CD4-positive, alpha-beta T cell treated with Interleukin-17A for 1 hour (primary cell): ENCODE measurements around the gene STARD5.
A peak's percentile ranks its signal among the peaks of the same experiment; 100 is the strongest.

Experiments used
- DNase-seq: peaks from one replicate; pipeline ENCODE4 v3.0.0-alpha.2; 2020

Gene STARD5

GRCh38 chr15:81310480-81310879 is 13.5 kb downstream of the STARD5 start:
- DNase-seq, result no peak

DNA sequence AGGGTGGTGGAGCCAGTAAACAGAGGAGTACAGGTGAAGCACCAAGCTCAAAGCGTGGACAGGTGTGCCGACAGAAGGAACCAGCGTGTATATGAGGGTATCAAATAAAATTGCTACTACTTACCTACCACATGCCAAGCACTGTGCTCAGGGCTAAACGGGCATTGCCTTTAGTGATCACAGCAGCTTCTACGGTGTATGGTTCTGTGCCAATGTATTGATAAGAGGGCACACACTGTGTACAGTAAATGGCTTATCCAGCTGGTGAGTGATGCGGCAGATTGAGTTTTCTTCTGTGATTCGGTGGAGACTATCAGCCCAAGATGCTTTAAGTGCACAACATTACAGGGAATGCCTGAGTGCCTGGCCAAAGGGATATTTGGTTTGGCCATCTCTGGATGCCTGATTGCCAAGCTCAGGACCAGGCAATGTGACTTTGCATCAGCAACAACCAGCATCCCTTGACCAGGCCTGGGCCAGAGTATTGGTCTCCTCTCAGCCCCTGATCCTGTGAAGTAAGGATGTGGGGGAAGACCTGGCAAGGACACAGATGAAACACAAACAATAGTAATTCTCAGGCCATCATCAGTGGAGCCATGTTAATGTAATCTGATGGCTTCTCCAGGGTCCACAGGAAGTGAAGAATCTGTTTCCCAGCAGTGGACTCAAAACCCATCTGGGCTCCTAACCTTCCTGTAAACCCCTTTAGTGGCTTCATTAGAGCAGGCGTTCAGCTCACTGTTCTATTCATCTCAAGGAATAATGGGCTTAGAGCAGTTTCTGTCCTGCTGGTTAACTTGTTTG is 14.1 kb downstream of the STARD5 start:
- no peak for DNase-seq

DNA sequence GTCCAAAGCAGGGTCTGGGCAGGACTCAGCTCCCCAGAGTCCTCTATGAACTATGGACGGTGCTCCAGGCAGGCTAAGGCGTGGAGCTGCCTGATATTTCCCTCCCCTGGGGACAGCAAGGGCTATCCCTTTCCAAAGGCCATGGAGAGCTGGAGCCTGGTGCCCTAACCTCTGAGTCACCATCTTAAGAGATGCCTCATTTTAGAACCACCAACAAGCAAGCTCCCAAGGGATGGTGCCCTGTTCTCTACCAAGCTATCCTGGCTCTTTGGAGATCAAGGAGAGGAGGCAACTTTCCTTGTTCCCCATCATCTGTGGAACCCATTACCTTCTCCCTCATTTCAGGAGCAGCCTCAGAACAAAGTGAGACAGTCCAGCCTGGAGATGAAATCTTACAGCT is 15.7 kb downstream of the STARD5 start:
- no peak for DNase-seq

DNA sequence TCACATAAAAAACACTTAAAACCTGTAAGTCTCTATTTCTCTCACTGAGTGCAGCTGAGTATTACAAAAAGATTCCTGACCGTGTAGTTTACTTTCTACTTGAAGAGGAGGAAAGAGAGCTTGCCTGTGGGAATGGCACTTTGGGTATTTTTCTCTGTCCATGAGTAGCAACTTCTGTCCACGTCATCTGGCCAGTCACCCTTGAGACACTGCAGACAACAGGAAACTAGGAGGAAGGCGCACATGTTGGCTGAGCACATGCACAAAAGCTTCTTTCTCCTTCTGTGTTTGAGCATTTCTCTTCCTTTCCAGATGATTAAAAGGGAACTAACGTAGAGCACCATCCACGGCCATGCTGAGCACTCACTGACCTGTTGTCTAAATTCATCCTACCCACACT is 19.7 kb downstream of the STARD5 start:
- DNase-seq, result no peak

DNA sequence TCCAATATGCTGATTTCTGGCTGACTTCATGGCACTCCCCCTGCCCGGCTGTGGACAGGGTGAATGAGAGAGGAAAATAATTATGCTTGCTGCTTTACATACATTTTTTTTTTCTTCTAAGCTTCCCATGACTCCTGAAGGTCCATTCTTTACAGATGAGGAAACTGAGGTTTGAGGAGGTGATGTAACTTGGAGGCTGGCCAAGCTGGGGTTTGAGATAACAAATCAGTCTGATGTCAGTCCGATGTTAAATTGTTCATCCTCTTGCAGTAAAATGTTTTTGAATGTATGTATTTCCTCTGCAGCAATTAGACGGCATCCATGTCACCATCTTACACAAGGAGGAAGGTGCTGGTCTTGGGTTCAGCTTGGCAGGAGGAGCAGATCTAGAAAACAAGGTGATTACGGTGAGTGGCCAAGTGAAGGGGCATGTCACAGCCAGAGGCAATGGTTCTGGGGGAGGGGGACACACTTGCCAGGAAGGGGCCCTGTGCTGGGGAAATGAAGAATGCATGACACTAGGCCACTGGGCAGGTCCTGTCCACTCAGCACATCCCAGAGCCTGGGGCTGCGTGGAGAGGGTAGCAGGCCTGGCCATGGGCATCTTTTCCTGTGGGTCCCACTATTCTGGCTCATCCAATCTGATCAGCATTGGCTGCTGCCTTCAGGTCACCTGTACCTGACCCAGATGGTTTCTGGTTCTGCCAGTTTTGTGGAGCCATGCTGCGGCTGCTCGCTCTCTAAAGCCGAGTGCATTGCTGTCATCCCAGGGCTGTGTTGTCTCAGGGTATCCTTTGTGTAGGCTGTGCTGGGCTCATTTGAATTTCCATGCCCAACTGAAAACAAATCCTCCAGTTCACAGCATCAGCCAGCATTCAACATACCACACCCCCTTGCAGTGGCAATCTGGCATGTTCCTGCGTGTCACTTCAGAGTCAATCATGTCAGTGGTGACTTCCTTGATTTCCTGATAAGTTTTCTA is 20.4 kb downstream of the STARD5 start:
- peak; percentile 39 for DNase-seq

GRCh38 chr15:81302701-81303109 is 21.2 kb downstream of the STARD5 start:
- DNase-seq, result peak; percentile 38

- DNase-seq, result peak; percentile 38
These were observed 22.0 kb downstream of the STARD5 start for GRCh38 chr15:81301815-81302399.

- no peak for DNase-seq
These were observed 22.6 kb downstream of the STARD5 start for GRCh38 chr15:81301385-81301784.

GRCh38 chr15:81299630-81300273 is 24.2 kb downstream of the STARD5 start:
- DNase-seq, result no peak

DNA sequence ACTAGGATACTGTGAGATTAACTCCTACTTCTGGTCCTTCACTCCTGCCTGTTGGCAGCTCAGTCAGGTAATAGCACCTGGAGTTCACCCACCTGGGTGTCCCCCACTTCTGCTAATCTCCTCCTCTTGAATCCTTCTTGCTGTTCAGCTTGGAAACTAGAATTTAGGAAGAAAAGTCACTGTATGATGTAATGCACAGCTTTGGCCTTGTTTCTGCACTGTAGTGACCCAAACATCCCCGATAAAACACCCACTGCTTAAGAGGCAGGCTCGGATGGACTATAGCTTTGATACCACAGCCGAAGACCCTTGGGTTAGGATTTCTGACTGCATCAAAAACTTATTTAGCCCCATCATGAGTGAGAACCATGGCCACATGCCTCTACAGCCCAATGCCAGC is 24.8 kb downstream of the STARD5 start:
- no peak for DNase-seq

- no peak for DNase-seq
These were observed 25.3 kb downstream of the STARD5 start for GRCh38 chr15:81298611-81299010.

- DNase-seq, result no peak
These were observed 26.1 kb downstream of the STARD5 start for GRCh38 chr15:81297603-81298575.

DNA sequence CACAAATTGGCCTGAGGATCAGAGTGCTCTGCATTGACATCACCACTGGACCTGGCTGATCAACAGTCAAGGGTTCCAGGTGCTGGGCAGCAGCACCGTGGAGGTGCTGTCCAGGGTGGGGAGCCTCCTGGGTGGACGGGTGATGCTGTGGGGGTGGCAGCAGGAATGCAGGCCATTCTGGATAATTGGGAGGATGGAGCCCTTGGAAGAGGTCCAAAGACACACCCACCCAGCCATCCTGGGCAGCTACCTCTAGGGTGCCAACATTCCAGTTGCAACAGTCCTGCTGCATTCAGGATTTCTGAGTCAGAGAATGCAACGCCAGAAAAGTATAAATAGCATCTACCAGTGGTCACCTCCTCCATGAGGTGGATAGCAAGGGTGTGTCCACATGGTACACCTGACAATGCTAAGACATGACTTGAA is 26.8 kb downstream of the STARD5 start:
- no peak for DNase-seq

- DNase-seq, result peak; percentile 84
These were observed 27.3 kb downstream of the STARD5 start for GRCh38 chr15:81296673-81297072.

DNA sequence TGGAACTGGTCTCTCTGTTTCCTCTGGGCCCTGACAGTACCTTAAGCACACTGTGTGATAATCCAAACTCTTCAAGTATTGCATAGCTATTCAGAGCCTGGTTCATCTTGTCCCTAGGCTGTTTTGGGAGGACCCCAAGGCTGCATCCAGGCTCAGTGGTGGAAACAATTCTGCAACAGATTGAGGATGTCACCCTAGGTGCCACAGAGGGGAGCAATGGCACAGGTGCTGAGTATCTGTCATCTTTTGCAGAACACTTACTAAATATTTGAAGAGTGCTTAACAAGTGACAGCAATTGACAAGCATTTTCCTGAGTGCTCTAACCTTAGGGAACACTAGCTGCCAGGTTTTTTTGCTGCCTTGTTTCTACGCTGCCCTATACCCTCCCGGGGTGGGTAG is 27.8 kb downstream of the STARD5 start:
- DNase-seq, result no peak

DNA sequence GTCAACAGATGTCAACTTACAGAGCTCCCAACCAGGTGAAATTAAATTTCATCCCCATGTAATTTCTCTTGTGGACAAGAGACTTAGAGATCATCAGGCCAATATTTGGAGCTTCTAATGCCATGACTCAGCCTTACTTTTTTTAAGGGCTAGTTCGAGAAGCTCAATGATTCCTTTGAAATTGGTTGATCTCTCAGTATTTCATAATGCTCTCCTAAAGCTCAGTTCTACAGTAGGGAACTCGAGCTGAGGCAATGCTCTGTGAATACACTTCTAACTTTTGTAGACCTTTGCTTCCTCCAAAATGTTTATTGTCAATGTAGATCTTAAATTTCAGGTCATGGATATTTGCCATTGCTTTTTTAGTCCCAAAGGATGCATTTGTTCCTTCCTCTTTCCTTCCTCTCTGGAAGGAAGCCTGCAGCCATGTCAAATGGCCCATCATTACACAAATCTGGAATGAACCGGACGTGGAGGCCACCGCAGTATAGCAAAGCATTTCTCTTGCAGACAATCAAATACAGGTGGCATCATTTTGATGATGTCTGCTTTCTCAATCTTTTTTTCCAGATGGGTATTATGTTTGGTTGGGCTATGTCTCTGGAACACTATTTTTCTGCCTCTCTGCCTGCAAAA is 28.3 kb downstream of the STARD5 start:
- no peak for DNase-seq

GRCh38 chr15:81294516-81294880 is 29.4 kb downstream of the STARD5 start:
- peak; percentile 35 for DNase-seq

DNA sequence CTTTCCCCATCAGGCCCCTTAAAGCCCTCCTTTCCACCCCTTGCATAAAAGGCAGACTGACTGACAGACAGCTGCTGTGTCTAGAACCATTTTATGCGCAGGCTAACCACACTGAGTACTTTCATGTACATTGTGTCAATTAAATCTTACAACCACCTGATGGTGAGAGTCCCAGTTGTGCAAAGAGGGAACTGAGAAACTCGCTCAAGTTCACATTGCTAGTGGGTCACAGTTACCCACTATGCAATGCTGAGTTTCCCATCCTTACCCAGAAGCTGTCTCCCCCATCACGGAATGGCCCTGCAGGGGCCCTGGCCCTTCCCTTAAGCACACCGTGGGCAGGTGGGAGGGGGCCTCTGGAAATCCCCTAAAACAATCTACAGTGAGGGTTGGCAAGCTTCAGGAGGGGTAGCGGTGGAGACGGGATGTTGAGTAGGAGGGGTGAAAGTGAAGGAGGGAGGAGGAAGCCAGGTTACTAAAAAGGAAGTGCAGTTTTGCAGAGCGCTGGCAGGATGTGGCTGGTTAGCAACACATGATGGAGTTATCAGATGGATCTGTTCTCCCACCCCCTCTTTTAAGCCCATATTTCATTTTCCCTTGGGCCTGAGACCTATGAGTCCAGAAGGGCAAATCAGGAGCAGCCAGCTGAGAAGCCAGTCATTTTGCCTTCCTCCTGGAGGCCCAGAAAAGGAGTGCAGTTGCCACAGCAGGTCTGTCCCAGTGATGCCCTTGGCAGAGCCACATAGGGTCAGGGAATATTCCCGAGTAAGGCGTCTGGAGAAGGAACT is 30.0 kb downstream of the STARD5 start:
- DNase-seq, result peak; percentile 88

DNA sequence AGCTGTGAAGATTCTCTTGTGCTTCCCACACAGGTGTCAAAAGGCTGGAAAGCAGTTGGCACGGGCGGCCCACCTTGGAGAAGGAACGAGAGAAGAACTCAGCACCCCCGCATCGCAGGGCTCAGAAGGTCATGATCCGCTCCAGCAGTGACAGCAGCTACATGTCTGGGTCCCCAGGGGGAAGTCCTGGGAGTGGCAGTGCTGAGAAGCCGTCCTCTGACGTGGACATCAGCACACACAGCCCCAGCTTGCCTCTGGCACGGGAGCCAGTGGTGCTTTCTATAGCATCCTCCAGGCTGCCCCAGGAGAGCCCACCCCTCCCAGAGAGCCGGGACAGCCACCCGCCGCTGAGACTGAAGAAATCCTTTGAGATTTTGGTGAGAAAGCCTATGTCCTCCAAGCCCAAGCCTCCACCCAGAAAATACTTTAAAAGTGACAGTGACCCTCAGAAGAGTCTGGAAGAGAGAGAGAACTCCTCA is 31.4 kb downstream of the STARD5 start:
- DNase-seq, result peak; percentile 69

DNA sequence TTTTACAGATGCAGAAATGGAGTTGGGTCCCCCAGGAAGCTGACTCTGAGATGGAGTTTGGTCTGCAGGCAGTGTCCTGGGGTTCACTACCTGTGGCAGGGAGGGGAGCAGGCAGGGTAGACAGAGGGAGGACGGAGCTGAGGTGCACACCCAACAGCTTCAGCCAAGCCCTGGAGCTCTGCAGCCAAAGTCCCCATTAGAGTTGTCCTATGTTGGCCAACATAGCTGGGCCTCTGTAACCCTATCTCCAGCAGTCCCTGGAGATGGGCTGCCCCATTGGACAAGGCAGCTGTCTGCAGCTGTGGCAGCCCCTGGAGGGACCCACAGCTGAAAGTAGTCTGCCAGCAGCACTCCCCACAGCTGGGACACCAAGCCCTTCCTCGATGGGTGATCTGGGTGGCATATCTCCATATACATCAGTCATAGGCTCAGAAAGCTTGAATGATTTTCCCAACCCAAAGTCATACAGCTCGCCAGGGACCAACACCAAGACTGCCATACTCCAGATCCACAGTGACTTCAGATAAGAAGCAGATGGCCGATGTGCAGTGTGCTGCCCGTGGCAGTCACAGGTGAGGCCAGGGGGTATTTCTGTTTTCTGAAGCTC is 31.9 kb downstream of the STARD5 start:
- no peak for DNase-seq
